ENCODE measurements around the gene KCNIP3. TPM values are rescaled to one million over a fixed set of nuclear protein-coding genes. Genes with fewer than 3 reads are reported as not detected.
"Not testable (repeated sequence)": the region's sequence is repeated elsewhere in the genome, so short reads cannot be mapped to it uniquely, and the experiment has no call there.

KCNIP3 gene
- total RNA-seq, 1 donor from 2014 or later, result 0.39 TPM

- H3K4me3 Mint-ChIP-seq (ENCODE audit: low read depth); H3K9me3 Mint-ChIP-seq; DNase-seq (ENCODE audit: low spot score); H3K4me1 Mint-ChIP-seq (ENCODE audit: low read depth); intact Hi-C loops (cut with micrococcal nuclease); H3K27ac Mint-ChIP-seq; H3K36me3 Mint-ChIP-seq (ENCODE audit: low read depth); H3K27me3 Mint-ChIP-seq (ENCODE audit: low read depth): not testable (repeated sequence)
Measured at GRCh38 chr2:95269745-95270144, 27.4 kb upstream of the KCNIP3 start.

GRCh38 chr2:95270541-95271081 lies 26.5 kb upstream of the KCNIP3 start:
- H3K4me3 Mint-ChIP-seq (ENCODE audit: low read depth), result no peak overlapping the region
- no peak overlapping the region for H3K27ac Mint-ChIP-seq
- H3K4me1 Mint-ChIP-seq (ENCODE audit: low read depth), result no peaks in the 10 kb centered on the region
- no peaks in the 10 kb centered on the region for H3K9me3 Mint-ChIP-seq
- DNase-seq (ENCODE audit: low spot score), result no peak
- no peaks in the 10 kb centered on the region for H3K36me3 Mint-ChIP-seq (ENCODE audit: low read depth)
- H3K27me3 Mint-ChIP-seq (ENCODE audit: low read depth), result no peaks in the 10 kb centered on the region
- intact Hi-C loops (cut with micrococcal nuclease), result no loop called here

GRCh38 chr2:95271381-95271971 lies 25.7 kb upstream of the KCNIP3 start:
- Mint-ChIP-seq H3K27ac (no peak overlapping the region), H3K36me3 (ENCODE audit: low read depth) (no peaks in the 10 kb centered on the region), H3K27me3 (ENCODE audit: low read depth) (no peaks in the 10 kb centered on the region), H3K4me1 (ENCODE audit: low read depth) (no peaks in the 10 kb centered on the region), H3K4me3 (ENCODE audit: low read depth) (no peak overlapping the region), H3K9me3 (no peaks in the 10 kb centered on the region)
- intact Hi-C loops (cut with micrococcal nuclease), result no loop called here
- DNase-seq (ENCODE audit: low spot score), result no peak

- H3K36me3 Mint-ChIP-seq (ENCODE audit: low read depth), result no peaks in the 10 kb centered on the region
- no peaks in the 10 kb centered on the region for H3K27me3 Mint-ChIP-seq (ENCODE audit: low read depth)
- intact Hi-C loops (cut with micrococcal nuclease), result no loop called here
- H3K4me1 Mint-ChIP-seq (ENCODE audit: low read depth), result no peaks in the 10 kb centered on the region
- no peak overlapping the region for H3K4me3 Mint-ChIP-seq (ENCODE audit: low read depth)
- H3K27ac Mint-ChIP-seq, result no peak overlapping the region
- no peaks in the 10 kb centered on the region for H3K9me3 Mint-ChIP-seq
- DNase-seq (ENCODE audit: low spot score), result no peak
Measured at GRCh38 chr2:95272299-95272751, 24.8 kb upstream of the KCNIP3 start.

GRCh38 chr2:95272781-95273180 lies 24.4 kb upstream of the KCNIP3 start:
- Mint-ChIP-seq H3K4me3 (ENCODE audit: low read depth) (no peak overlapping the region), H3K9me3 (no peaks in the 10 kb centered on the region), H3K4me1 (ENCODE audit: low read depth) (no peaks in the 10 kb centered on the region), H3K27me3 (ENCODE audit: low read depth) (no peaks in the 10 kb centered on the region), H3K27ac (no peak overlapping the region), H3K36me3 (ENCODE audit: low read depth) (no peaks in the 10 kb centered on the region)
- intact Hi-C loops (cut with micrococcal nuclease), result no loop called here
- no peak for DNase-seq (ENCODE audit: low spot score)

GRCh38 chr2:95273566-95274290 lies 23.4 kb upstream of the KCNIP3 start:
- no peak overlapping the region for H3K27ac Mint-ChIP-seq
- H3K27me3 Mint-ChIP-seq (ENCODE audit: low read depth), result no peaks in the 10 kb centered on the region
- DNase-seq (ENCODE audit: low spot score), result no peak
- H3K4me1 Mint-ChIP-seq (ENCODE audit: low read depth), result no peaks in the 10 kb centered on the region
- intact Hi-C loops (cut with micrococcal nuclease), result no loop called here
- H3K9me3 Mint-ChIP-seq, result no peaks in the 10 kb centered on the region
- no peaks in the 10 kb centered on the region for H3K36me3 Mint-ChIP-seq (ENCODE audit: low read depth)
- no peak overlapping the region for H3K4me3 Mint-ChIP-seq (ENCODE audit: low read depth)

GRCh38 chr2:95274291-95275150 lies 22.6 kb upstream of the KCNIP3 start, which contains the start of gene PROM2:
PROM2 (plus strand) TSS chr2:95274449; CDS start chr2:95274586, 137 bp downstream.
- no peak for DNase-seq (ENCODE audit: low spot score)
- Mint-ChIP-seq H3K4me1 (ENCODE audit: low read depth) (no peaks in the 10 kb centered on the region), H3K27me3 (ENCODE audit: low read depth) (no peaks in the 10 kb centered on the region)

GRCh38 chr2:95275151-95275515 lies 22.0 kb upstream of the KCNIP3 start:
- Mint-ChIP-seq H3K4me1 (ENCODE audit: low read depth) (no peaks in the 10 kb centered on the region), H3K9me3 (no peaks in the 10 kb centered on the region), H3K27ac (no peak overlapping the region), H3K4me3 (ENCODE audit: low read depth) (no peak overlapping the region), H3K27me3 (ENCODE audit: low read depth) (no peaks in the 10 kb centered on the region), H3K36me3 (ENCODE audit: low read depth) (no peaks in the 10 kb centered on the region)
- intact Hi-C loops (cut with micrococcal nuclease), result no loop called here
- no peak for DNase-seq (ENCODE audit: low spot score)

More at GRCh38 chr2:95274291-95275150, 22.6 kb upstream of the KCNIP3 start, which contains the start of gene PROM2:
- H3K27ac Mint-ChIP-seq, result no peak within 1 kb of the TSS
- intact Hi-C loops (cut with micrococcal nuclease), result no loop called here
- H3K36me3 Mint-ChIP-seq (ENCODE audit: low read depth), result no peaks in the 10 kb centered on the region
- H3K9me3 Mint-ChIP-seq, result no peaks in the 10 kb centered on the region
- H3K4me3 Mint-ChIP-seq (ENCODE audit: low read depth), result no peak within 1 kb of the TSS

GRCh38 chr2:95275601-95276243 lies 21.4 kb upstream of the KCNIP3 start:
- H3K36me3 Mint-ChIP-seq (ENCODE audit: low read depth), result no peaks in the 10 kb centered on the region
- no peak for DNase-seq (ENCODE audit: low spot score)
- no peak overlapping the region for H3K27ac Mint-ChIP-seq

GRCh38 chr2:95276244-95276887 lies 20.8 kb upstream of the KCNIP3 start:
- H3K4me1 Mint-ChIP-seq (ENCODE audit: low read depth), result no peaks in the 10 kb centered on the region
- no peak overlapping the region for H3K27ac Mint-ChIP-seq
- no peak overlapping the region for H3K4me3 Mint-ChIP-seq (ENCODE audit: low read depth)
- intact Hi-C loops (cut with micrococcal nuclease), result no loop called here
- no peaks in the 10 kb centered on the region for H3K36me3 Mint-ChIP-seq (ENCODE audit: low read depth)
- no peaks in the 10 kb centered on the region for H3K9me3 Mint-ChIP-seq
- DNase-seq (ENCODE audit: low spot score), result no peak
- no peaks in the 10 kb centered on the region for H3K27me3 Mint-ChIP-seq (ENCODE audit: low read depth)

More at GRCh38 chr2:95275601-95276243, 21.4 kb upstream of the KCNIP3 start:
- H3K4me1 Mint-ChIP-seq (ENCODE audit: low read depth), result no peaks in the 10 kb centered on the region
- no peaks in the 10 kb centered on the region for H3K9me3 Mint-ChIP-seq
- intact Hi-C loops (cut with micrococcal nuclease), result no loop called here
- H3K4me3 Mint-ChIP-seq (ENCODE audit: low read depth), result no peak overlapping the region
- no peaks in the 10 kb centered on the region for H3K27me3 Mint-ChIP-seq (ENCODE audit: low read depth)

- Mint-ChIP-seq H3K36me3 (ENCODE audit: low read depth) (no peaks in the 10 kb centered on the region), H3K9me3 (no peaks in the 10 kb centered on the region), H3K27ac (no peak overlapping the region), H3K4me1 (ENCODE audit: low read depth) (no peaks in the 10 kb centered on the region), H3K27me3 (ENCODE audit: low read depth) (no peaks in the 10 kb centered on the region), H3K4me3 (ENCODE audit: low read depth) (no peak overlapping the region)
- intact Hi-C loops (cut with micrococcal nuclease), result no loop called here
- DNase-seq (ENCODE audit: low spot score), result no peak
Measured at GRCh38 chr2:95276888-95277245, 20.3 kb upstream of the KCNIP3 start.

- Mint-ChIP-seq H3K4me1 (ENCODE audit: low read depth) (no peaks in the 10 kb centered on the region), H3K9me3 (no peaks in the 10 kb centered on the region), H3K27me3 (ENCODE audit: low read depth) (no peaks in the 10 kb centered on the region), H3K36me3 (ENCODE audit: low read depth) (no peaks in the 10 kb centered on the region), H3K27ac (no peak overlapping the region), H3K4me3 (ENCODE audit: low read depth) (no peak overlapping the region)
- intact Hi-C loops (cut with micrococcal nuclease), result no loop called here
- no peak for DNase-seq (ENCODE audit: low spot score)
Measured at GRCh38 chr2:95277246-95277906, 19.8 kb upstream of the KCNIP3 start.

All from activated T-helper 2 cell treated with anti-CD3 and anti-CD28 coated beads, Interferon-gamma antibody, Interleukin-2, Interleukin-4, amounts not matched to agents 10 μg/mL and 5 μg/mL and 100 μg/mL, durations not matched to agents 14 hours and 24 hours and 36 hours (primary cell).